Measurements from ENCODE around the gene RBM6. TPM values are rescaled to one million over a fixed set of nuclear protein-coding genes. Genes with fewer than 3 reads are reported as not detected.

Gene RBM6
- total RNA-seq, 1 donor from 2014 or later, result 109 TPM

GRCh38 chr3:50095352-50095998 lies 155.5 kb downstream of the RBM6 start:
- peak overlapping the region; percentile 21 for H3K27ac Mint-ChIP-seq
- H3K27me3 Mint-ChIP-seq, result no peaks in the 10 kb centered on the region
- DNase-seq (ENCODE audit: extremely low spot score, unreplicated experiment), result no peak
- peaks cover 4% of the 10 kb centered on the region for H3K4me1 Mint-ChIP-seq (ENCODE audit: unreplicated experiment)
- no peak overlapping the region for H3K4me3 Mint-ChIP-seq
- peaks cover 45% of the 10 kb centered on the region for H3K36me3 Mint-ChIP-seq
- no peak for TF ChIP-seq CTCF (conservative IDR thresholded peaks at IDR 0.05)
- H3K9me3 Mint-ChIP-seq, result no peaks in the 10 kb centered on the region

DNA sequence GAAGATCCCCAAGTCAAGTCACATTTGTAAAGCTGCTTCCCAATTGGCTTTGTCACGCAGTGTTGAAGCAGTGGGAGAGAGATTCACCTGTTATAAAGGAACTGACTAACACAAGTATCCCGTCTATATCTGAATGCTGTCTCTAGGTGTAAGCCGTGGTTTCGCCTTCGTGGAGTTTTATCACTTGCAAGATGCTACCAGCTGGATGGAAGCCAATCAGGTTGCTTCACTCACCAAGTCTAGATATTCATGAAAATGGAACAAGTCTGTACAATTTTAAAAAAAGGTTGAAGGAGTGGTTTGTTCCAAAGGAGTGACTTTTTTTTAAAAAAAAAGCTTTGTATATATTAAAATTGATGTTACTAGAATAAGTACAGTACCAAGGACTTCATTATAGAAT lies 160.4 kb downstream of the RBM6 start:
- H3K4me3 Mint-ChIP-seq, result no peak overlapping the region
- H3K9me3 Mint-ChIP-seq, result no peaks in the 10 kb centered on the region
- H3K36me3 Mint-ChIP-seq, result peaks cover 44% of the 10 kb centered on the region
- no peaks in the 10 kb centered on the region for H3K4me1 Mint-ChIP-seq (ENCODE audit: unreplicated experiment)
- no peak for TF ChIP-seq CTCF (conservative IDR thresholded peaks at IDR 0.05)
- H3K27me3 Mint-ChIP-seq, result no peaks in the 10 kb centered on the region
- no peak overlapping the region for H3K27ac Mint-ChIP-seq
- DNase-seq (ENCODE audit: extremely low spot score, unreplicated experiment), result no peak

DNA sequence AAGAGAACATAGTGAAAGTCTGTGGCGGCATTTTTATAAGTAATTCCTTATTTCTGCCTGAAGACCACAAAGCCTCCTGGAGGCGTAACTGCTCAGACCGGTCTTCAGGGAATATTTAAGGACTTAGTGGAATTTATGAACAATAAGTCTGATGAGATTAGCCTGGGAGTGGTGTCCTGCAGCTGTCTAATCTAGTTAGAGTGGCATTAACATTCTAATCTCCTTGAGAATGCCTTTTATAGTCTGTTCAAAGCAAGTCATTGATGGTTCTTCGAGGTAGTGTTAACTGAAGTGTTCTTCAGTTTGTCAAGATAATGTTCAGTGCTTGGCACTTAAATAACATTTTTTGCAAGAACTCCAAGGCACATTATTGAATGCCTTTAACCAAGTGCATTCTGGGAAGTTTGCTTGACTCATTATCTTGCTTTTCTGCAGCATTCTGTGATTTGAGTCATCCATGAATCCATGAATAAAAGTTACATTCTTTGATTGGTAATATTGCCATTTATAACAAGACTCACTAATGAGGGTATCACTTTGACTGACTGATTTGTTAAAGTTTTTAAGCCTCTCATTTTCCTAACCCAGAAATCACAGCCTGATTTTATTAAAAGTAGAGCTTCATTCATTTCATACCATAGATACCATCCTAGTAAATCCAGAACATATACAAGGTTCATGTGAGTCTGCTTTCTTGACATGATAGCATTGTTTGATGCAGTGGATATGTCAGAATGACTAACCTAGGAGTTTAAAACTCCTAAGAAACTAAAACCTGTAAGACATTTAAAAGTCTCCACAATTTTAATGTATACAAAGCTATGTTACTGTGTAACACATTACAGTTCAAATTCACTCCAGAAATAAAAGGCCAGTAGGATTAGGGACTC lies 161.3 kb downstream of the RBM6 start:
- H3K4me3 Mint-ChIP-seq, result no peak overlapping the region
- no peaks in the 10 kb centered on the region for H3K4me1 Mint-ChIP-seq (ENCODE audit: unreplicated experiment)
- H3K27me3 Mint-ChIP-seq, result no peaks in the 10 kb centered on the region
- H3K9me3 Mint-ChIP-seq, result no peaks in the 10 kb centered on the region
- TF ChIP-seq CTCF (conservative IDR thresholded peaks at IDR 0.05), result no peak
- peaks cover 37% of the 10 kb centered on the region for H3K36me3 Mint-ChIP-seq
- H3K27ac Mint-ChIP-seq, result no peak overlapping the region
- no peak for DNase-seq (ENCODE audit: extremely low spot score, unreplicated experiment)

GRCh38 chr3:50102558-50102957 lies 162.6 kb downstream of the RBM6 start:
- H3K9me3 Mint-ChIP-seq, result no peaks in the 10 kb centered on the region
- no peaks in the 10 kb centered on the region for H3K4me1 Mint-ChIP-seq (ENCODE audit: unreplicated experiment)
- TF ChIP-seq CTCF (conservative IDR thresholded peaks at IDR 0.05), result no peak
- H3K4me3 Mint-ChIP-seq, result no peak overlapping the region
- H3K36me3 Mint-ChIP-seq, result peaks cover 38% of the 10 kb centered on the region
- no peak overlapping the region for H3K27ac Mint-ChIP-seq
- DNase-seq (ENCODE audit: extremely low spot score, unreplicated experiment), result no peak
- H3K27me3 Mint-ChIP-seq, result no peaks in the 10 kb centered on the region

GRCh38 chr3:50111757-50112156 lies 171.8 kb downstream of the RBM6 start:
- no peaks in the 10 kb centered on the region for H3K27me3 Mint-ChIP-seq
- no peak overlapping the region for H3K4me3 Mint-ChIP-seq
- no peak for TF ChIP-seq CTCF (conservative IDR thresholded peaks at IDR 0.05)
- no peaks in the 10 kb centered on the region for H3K4me1 Mint-ChIP-seq (ENCODE audit: unreplicated experiment)
- no peaks in the 10 kb centered on the region for H3K9me3 Mint-ChIP-seq
- H3K36me3 Mint-ChIP-seq, result peaks cover 61% of the 10 kb centered on the region
- no peak for DNase-seq (ENCODE audit: extremely low spot score, unreplicated experiment)
- H3K27ac Mint-ChIP-seq, result no peak overlapping the region

Data from type B pancreatic cell (in vitro differentiated cells).